ENCODE measurements around the gene KIAA1671.

Gene KIAA1671

DNA sequence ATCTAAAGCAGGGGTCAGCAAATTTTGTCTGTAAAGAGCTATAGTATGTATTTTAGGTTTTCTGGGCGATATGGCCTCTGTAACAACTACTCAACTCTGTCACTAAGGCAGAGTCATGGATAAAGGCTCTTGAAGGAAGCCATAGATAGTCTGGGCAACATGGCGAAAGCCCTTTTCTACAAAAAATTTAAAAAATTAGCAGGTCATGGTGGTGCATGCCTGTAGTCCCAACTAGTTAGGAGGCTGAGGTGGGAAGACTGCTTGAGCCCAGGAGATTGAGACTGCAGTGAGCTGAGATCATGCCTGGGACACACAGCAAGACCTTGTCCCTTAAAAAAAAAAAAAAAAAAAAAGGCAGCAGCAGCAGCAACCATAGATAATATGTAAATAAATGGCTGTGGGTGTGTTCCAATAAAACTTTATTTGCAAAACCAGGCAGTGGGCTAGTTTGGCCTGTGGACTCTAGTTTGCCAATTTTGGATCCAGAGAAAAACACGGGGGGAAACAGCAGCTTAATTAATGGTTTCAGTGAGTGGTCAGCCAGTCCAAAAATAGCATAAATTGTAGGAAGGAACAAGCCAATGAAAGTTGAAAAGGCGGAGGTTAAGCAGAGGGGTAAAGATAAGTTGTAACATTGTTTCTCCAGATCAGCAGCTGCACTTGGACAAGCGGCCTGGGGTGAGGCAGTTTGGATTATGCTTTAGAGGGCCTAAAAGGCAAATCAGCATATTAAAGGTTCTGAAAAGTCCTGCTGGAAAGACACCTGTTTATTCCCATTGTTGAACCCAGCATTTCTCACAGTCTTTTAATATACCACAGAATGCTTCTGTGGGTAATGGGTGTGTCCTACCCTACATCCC is 62.6 kb downstream of the KIAA1671 start:
- DNase-seq (ENCODE audit: low read depth), result no peak

DNA sequence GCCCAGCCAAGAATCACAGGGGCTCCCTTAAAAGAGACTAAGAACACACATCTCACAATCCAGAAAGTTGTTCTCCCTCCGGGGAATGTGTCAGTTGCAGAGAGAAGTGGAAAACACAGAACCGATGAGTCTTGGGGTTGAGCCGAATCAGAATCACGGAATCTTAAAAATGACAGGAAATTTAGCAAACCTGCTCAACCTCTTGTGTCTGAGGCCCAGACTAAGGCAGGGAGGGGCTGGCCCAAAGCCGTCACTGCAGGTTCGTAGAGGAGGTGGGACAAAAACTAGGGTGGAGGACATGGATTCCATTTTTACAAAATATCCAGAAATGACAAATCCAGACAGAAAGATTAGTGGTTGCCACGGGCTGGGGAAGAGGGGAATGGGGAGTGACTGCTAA is 63.8 kb downstream of the KIAA1671 start:
- no peak for DNase-seq (ENCODE audit: low read depth)

DNA sequence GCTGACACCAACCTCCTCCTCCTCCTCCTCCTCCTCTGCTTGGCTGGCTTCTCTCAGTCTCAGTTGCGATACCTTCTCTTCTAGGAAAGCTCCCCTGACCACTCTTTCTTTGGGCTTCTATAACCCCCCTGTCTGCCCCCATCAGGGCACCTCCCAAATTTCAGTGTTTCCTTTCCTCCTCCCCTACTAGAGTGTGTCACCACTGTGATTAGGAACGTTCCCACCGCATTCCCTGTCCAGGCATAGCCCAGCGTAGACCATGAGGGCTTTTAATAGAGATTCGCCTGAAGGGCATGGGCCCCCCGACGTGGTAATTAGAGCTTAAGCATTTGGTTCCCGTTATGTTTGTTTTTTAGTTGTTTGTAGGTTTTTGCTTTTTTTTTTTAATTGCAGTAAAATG is 65.5 kb downstream of the KIAA1671 start:
- DNase-seq (ENCODE audit: low read depth), result no peak

GRCh38 chr22:25019427-25020184 is 67.1 kb downstream of the KIAA1671 start:
- no peak for DNase-seq (ENCODE audit: low read depth)

GRCh38 chr22:25021409-25021808 is 68.9 kb downstream of the KIAA1671 start:
- DNase-seq (ENCODE audit: low read depth), result no peak

DNA sequence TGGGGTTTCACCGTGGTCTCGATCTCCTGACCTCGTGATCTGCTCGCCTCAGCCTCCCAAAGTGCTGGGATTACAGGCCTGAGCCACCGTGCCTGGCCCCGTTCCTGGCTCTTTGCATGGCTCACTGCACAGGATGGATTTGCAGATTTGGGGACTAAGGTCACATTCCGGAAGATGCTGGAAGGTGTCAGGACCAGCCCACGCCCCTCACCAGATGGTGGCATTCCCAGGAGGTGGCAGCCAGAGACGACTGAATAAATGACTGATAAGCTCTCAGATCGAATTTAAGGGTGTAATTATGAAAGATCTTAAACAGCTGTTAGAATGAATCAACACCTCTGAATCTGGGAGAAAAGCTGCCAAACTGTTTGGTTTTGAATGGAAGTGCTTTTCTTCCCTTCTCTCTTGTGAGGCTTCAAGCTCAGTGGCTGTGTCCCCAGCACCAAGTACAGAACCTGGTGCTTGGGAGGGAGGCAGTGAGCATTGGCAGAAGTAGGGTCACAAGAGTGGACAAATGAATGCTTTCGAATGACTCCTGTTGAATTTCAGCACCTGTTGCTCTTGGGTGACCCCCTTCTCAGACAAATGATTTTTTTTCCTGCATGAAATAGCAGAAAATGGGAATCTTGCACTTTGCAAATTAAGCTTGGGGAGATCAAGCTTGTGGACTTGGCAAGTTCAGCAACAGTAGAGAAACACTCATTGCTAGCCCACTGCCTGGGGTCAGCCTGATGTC is 69.6 kb downstream of the KIAA1671 start:
- no peak for DNase-seq (ENCODE audit: low read depth)

GRCh38 chr22:25023879-25024278 is 71.4 kb downstream of the KIAA1671 start:
- DNase-seq (ENCODE audit: low read depth), result no peak

DNA sequence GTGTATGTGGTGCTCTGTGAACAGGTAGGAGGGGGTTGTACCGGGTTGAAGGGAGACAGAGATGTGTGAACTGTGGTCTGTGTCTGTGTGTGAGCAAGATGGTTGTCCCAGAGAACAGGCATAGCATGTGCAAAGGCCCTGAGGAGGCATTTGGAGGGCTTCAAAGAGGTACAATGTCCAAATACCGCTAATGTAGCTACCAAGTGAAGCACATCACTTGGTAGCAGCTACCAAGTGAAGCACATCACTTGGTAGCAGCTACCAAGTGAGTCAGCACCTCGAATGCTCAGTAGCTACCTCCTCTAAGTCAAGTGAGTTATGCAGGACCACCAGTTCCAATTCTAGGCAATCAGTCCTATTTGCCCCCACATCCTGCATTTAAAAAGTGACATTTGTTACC is 72.4 kb downstream of the KIAA1671 start:
- DNase-seq (ENCODE audit: low read depth), result no peak

DNA sequence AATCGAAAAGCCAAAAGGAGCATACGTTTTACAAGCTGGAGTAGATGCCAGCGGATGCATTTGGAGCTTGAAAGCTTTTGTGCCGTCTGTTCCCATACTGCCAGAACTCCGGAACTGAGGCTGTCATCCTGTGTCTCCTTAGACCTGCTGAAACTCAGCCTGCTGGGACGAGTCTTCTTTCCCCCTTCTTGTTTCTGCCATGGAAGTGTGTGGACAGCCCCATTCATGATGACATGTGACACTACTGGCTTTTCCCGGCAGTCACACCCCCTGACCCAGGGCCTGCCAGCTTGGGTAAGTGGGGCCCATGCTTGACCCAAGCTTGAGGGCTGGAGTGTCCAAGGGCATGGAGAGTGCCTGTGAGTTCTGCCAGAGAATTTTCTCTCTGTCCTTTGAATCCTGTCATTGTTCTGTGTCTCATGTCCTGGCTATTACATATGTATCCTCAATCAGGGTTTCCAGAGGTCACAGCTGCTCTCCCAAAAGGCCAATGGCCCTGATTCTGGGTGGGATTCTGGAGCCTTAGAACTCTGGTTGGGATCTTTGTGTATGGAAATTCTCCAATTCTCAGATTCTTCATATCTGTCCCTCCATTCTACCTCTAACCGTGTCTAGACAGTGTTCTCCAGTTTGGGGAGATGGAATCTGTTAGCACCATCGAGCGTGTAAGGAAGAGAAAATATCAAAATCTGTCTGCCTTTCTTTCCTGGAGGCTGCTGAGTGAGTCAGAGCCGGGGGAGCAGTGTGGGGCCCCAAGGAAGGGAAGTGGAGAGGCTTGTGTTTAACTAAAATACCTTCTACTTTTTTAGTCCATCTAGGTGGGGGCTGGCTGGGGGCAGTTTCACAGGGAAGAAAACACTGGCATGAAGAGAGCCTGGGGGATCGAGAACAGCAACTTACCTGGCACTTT is 73.2 kb downstream of the KIAA1671 start:
- peak; percentile 6 for DNase-seq (ENCODE audit: low read depth)

DNA sequence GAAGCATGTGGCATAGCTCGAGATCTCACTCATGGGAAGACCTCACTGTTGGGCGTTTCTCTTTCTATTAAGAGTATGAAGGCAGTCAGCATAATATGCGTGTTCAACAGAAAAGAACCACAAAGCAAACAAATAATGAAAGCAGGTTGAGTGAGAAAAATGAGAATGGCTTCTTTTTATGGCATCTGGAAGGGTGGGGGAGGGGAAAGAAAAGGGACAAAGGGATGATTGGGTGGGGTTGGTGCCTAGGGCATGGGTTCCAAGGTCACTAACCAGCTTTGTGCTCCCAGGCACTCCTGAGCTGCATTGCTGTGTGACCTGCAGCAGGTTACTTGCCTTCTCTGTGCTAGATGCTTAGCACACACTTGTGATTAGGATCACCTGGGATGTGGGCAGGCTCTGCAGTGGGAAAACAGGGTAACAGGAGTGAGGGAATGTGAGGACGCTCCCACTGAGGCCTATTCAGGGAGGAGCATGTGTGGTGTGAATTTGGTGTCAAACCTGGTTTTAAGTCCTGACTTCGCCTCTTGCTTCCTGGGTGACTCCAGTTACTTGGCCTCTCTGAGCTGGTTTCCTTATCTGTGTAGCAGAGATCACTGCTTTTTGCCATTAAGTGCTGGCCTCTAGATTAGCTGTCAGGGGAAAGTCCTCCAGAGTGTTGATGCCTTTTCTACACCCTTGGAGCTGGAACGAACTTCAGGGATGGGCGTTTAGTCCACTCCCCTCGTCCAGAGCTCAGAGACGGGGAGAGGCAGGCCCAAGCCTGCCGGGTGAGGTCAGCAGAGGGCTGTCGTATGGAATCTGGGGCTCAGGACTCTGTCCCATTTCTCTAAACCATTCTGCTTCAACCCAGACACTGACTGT is 74.8 kb downstream of the KIAA1671 start:
- no peak for DNase-seq (ENCODE audit: low read depth)

DNA sequence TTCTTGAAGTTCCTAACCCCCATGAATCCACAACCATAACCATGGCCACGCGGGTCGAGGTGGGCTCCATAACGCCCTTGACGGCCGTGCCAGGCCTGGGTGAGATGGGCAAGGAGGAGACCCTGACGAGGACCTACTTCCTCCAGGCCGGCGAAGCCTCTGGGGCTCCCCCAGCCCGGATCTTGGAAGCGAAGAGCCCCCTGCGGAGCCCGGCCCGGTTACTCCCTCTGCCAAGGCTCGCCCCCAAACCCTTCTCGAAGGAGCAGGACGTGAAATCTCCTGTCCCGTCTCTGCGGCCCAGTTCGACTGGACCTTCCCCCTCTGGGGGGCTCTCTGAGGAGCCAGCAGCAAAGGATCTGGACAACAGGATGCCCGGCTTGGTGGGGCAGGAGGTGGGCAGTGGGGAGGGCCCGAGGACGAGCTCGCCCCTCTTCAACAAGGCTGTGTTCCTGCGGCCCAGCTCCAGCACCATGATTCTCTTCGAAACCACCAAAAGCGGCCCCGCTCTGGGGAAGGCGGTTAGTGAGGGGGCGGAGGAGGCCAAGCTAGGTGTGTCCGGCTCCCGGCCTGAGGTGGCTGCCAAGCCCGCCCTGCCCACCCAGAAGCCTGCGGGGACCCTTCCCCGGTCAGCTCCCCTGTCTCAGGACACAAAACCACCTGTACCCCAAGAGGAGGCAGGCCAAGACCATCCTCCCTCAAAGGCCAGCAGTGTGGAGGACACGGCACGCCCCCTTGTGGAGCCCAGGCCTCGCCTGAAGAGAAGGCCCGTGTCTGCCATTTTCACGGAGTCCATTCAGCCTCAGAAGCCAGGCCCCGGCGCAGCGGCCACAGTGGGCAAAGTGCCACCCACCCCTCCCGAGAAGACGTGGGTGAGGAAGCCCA is 75.7 kb downstream of the KIAA1671 start:
- DNase-seq (ENCODE audit: low read depth), result no peak

DNA sequence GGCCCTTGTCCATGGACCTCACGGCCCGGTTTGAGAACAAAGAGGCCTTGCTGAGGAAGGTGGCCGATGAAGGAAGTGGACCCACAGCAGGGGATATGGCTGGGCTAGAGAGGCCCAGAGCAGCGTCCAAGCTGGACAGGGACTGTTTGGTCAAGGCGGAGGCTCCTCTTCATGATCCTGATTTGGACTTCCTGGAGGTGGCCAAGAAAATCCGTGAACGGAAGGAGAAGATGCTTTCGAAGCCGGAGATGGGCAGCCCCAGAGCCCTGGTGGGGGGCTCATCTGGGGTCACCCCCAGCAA is 76.3 kb downstream of the KIAA1671 start:
- DNase-seq (ENCODE audit: low read depth), result no peak

DNA sequence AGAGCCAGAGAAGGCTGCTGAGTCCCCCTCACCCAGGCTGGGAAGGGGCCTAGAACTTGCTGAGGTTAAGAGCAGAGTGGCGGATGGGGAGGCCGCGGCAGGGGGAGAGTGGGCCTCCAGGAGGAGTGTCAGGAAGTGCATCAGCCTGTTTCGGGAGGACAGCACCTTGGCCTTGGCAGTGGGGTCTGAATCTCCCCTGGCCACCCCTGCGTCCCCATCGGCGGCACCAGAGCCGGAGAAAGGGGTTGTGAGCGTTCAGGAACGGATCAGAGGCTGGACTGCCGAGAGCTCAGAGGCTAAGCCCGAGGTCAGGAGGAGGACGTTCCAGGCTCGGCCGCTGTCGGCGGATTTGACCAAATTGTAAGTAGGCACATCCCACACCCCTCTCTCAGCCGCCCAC is 76.7 kb downstream of the KIAA1671 start:
- DNase-seq (ENCODE audit: low read depth), result no peak

DNA sequence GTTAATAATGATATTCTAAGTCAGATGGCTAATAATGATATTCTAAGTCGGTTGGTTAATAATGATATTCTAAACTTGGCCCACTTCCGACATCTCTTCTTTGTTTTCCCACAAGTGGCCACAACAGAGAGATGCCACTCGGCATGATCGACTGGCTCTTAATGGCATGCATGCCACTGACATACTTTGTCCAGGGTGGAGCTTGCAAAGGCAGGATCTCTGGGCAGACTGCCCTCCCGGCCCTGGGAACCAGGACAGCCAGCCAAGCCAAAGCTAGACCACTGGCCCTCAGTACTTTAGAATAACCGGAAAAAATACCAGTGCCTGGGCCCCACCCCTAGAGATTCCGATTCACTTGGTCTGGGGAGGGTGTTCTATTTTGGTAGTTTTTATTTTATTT is 78.1 kb downstream of the KIAA1671 start:
- DNase-seq (ENCODE audit: low read depth), result no peak

- no peak for DNase-seq (ENCODE audit: low read depth)
Measured at GRCh38 chr22:25032066-25032465, 79.5 kb downstream of the KIAA1671 start.

- no peak for DNase-seq (ENCODE audit: low read depth)
Measured at GRCh38 chr22:25035715-25036114, 83.2 kb downstream of the KIAA1671 start.

DNA sequence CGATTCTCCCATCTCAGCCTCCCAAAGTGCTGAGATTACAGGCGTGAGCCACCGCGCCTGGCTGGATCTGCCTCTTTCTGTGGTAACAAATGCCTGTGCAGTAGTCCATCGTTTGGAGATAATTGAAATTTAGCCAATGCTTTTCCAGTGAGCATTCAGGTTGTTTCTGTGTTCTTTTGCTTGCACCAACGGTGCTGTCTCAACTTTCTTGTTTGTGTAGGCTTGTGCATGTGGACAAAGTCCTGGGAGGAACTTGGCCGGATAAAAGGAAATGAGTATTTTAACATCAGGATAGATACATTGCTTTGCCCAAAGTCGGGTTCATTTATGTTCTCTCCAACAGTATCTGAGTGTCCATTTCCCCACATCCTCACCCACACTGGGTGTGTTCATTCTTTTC is 85.7 kb downstream of the KIAA1671 start:
- DNase-seq (ENCODE audit: low read depth), result no peak

- DNase-seq (ENCODE audit: low read depth), result no peak
Measured at GRCh38 chr22:25038771-25039170, 86.3 kb downstream of the KIAA1671 start.

DNA sequence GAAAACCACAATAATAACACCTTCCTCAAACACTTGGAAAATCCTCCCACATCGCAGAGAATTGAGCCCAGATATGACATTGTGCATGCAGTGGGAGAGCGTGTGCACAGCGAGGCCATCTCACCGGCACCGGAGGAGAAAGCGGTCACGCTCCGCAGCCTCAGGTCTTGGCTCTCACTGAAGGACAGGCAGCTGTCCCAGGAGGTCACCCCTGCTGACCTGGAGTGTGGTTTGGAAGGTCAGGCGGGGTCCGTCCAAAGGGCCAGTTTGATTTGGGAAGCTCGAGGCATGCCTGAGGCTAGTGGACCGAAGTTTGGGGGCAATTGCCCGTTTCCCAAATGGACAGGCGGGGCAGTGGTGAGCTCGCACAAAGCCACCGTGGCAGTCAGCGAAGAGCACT is 86.7 kb downstream of the KIAA1671 start:
- no peak for DNase-seq (ENCODE audit: low read depth)

- DNase-seq (ENCODE audit: low read depth), result no peak
Measured at GRCh38 chr22:25039754-25040153, 87.2 kb downstream of the KIAA1671 start.

Data from non-pigmented ciliary epithelial cell (primary cell).